Activated naive CD4-positive, alpha-beta T cell treated with anti-CD3 and anti-CD28 coated beads, Interleukin-2, amount 50 U/mL, for 16 hours (primary cell): ENCODE results near the gene NIPAL1.
A peak's percentile ranks its signal among the peaks of the same experiment; 100 is the strongest.

Source experiments
- DNase-seq: peaks from one replicate; pipeline ENCODE4 v3.0.0-alpha.2; 2020

The NIPAL1 gene

DNA sequence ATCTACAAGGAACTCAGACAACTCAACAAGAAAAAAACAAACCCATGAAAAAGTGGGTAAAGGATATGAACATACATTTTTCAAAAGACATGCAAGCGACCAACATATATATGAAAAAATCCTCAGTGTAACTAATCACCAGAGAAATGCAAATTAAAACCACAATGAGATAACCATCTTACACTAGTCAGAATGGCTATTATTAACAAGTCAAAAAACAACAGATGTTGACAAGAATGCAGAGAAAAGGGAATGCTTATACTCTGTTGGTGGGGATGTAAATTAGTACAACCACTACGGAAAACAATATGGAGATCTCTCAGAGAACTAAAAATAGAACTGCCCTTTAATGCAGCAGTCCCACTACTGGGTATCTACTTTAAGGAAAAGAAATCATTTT lies 12.1 kb downstream of the NIPAL1 start:
- no peak for DNase-seq

DNA sequence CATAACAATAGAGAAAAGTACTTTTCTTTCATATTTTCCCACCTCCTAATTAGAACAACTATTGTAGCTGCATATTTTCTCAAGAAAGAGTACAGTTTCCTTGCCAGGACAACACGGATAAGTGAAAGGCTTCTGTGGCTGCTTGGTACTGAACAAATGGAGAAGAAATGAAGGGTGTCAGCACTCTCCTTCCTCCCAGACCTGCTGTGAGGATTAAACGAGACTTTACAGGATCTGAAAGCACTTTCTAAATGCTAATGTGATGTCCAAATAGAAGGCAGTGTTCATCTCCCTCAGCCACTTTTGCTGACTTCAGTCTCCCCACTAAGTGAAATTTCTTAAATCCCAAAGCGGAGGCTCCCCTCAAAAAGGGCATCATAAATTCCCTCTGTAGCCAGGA lies 13.9 kb downstream of the NIPAL1 start:
- DNase-seq, result no peak

DNA sequence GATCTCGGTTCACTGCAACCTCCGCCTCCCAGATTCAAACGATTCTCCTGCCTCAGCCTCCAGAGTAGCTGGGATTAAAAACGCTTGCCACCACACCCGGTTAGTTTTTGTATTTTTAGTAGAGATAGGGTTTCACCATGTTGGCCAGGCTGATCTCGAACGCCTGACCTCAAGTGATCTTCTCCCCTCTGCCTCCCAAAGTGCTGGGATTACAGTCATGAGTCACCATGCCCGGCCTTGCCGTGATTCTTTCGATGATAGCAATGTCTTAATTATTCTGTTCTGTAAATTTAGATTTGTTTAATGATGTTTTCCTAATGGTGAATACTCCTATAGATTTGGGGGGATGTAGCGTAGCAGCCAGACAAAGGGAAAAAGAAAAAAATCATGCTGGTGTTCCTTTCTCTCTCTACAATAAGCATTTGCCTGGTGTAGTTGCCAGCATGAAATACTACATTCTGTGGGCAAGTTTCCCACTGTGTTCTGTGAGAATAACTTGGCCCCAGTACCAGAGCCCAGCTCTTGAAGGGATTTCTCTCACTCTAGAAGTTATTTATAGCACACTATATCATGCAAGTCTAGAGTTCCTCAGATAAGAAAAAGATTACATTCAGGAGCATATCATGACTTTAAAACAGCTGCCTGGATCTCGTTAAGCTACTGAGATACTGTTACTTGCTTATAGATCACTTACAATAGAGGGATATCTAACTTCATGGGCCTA lies 15.4 kb downstream of the NIPAL1 start:
- no peak for DNase-seq

DNA sequence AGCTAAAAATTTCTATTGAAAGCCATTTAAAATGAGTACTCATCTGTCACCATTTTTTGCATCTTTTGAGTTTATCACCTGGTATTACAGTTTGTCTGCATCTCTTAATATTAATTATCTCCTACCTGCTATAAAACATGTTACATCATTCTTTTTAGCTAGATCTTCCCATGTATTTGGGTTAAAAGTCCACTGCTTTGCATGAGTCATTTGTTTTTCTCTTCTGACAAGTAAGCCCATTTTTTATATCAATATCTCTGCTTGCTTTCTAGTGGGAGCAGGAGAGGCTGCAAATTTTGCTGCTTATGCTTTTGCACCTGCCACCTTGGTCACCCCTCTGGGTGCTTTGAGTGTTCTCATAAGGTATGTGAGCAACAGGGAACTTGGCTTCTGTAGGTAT lies 16.1 kb downstream of the NIPAL1 start:
- no peak for DNase-seq

- DNase-seq, result no peak
Measured at GRCh38 chr4:48033412-48033811, 16.8 kb downstream of the NIPAL1 start.

DNA sequence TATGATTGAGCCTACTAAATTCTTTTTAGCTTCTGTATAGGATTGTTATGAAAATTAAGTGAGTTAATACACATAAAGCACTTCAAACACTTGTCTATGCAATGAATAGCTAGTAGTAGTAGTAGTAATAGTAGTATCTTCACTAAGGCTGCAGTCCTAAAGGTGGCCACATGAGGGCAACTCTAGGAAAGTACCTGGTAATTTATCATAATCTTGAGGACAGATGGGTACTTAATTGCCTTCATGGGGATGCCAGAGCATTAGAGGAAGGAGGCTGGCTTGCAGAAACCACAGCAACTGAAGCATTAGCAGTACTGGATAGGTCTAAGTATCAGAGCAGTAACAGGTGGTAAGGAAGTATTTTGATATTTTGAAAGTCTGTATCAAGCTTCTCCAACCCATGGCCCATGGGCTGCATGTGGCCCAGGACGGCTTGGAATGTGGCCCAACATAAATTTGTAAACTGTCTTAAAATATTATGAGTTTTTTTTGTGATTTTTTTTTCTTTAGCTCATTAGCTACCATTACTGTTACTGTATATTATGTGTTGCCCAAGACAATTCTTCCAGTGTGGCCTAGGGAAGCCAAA lies 17.3 kb downstream of the NIPAL1 start:
- peak; percentile 71 for DNase-seq

DNA sequence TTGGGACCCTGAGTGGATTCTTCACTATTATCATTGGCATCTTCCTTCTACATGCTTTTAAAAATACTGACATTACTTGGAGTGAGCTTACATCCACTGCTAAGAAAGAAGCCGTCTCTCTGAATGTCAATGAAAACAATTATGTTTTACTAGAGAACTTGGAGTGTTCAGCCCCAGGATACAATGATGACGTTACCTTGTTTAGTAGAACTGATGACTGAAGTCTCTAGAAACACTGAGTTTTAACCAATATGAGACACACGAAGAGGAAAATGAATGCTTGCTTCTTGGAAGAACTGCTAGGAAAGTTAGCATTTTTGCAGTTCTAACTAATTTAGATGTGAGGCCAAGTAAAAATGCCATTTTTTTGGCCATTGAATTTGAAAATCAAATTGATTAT lies 19.4 kb downstream of the NIPAL1 start:
- DNase-seq, result no peak

- DNase-seq, result no peak
Measured at GRCh38 chr4:48037117-48037462, 20.5 kb downstream of the NIPAL1 start.

DNA sequence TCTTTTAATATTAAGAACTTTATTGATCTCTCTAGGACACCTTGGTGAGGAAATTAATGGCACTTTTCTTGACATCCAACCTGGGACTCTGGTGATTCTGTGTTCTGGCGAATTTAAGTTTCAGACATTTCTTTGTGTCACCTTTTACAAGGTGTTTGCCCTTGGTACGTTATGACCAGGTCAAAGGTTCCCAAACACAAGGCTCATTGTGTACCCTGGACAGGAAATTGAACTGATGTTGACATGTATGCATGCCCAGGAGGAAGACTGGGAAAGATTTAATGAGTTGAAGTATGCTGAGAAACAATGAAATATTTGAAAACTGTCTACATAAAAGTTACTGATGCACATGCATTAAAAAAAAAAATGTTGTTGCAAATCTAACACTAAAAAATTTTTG lies 22.1 kb downstream of the NIPAL1 start:
- no peak for DNase-seq

GRCh38 chr4:48039561-48039960 lies 23.0 kb downstream of the NIPAL1 start:
- no peak for DNase-seq

GRCh38 chr4:48041535-48042137 lies 25.1 kb downstream of the NIPAL1 start:
- peak; percentile 41 for DNase-seq

GRCh38 chr4:48042979-48043461 lies 26.4 kb downstream of the NIPAL1 start:
- DNase-seq, result no peak

- no peak for DNase-seq
Measured at GRCh38 chr4:48043504-48043903, 26.9 kb downstream of the NIPAL1 start.

DNA sequence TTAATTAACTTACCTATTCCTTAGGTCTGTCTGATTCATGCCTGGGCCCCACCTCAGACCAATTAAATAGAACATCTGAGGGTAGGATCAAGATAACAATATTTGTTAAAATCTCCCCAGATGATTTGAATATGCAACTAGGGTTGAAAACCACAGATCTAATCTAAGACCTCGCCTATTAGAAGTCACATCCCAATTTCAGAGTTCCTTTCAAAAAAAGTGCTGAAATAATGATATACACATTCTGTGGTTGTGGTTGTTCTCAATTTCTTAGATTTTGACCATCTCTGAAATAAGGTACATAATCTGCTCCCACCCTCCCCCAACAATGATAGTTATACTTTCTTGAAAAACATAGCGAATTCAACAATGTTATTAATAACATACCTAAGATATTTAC lies 27.7 kb downstream of the NIPAL1 start:
- DNase-seq, result no peak

DNA sequence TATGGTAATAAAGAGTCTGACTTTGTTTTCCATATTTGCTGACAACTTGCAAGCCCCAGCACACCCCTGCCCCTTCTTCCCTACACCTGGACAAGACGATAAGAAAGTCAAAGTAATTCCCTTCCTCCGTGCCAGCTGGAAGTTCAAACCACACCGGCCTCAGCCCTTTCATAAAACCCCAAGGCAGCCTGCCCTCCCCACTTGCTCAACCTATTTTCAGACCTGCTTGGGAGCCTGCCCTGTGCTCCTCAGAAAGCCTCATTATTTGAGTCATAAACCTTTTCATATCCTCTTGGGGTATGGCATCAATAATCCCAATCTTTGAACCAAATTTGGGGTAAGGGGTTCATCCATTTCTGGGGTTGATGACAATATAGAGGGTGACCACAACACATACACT lies 29.5 kb downstream of the NIPAL1 start:
- DNase-seq, result no peak

- peak; percentile 66 for DNase-seq
Measured at GRCh38 chr4:48047421-48047844, 30.9 kb downstream of the NIPAL1 start.

- no peak for DNase-seq
Measured at GRCh38 chr4:48047896-48048295, 31.3 kb downstream of the NIPAL1 start.

DNA sequence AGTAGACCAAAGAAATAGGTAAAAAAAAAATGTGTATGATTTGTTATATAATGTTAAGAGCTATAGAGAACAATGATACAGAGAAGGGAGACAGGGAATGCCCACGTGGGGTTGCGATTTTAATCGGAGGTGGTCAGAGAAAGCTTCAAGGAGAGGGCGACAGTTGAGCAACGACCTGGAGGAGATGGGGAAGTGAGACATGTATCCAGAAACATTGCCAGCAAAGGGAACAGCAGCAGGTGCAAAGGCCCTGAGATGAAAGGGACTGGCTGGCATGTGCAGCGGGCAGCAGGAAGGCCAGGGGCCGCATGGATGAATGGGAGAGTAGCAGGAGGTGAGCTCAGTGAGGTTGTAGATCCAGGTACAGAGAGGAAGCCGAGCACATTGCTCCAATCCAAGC lies 32.9 kb downstream of the NIPAL1 start:
- no peak for DNase-seq

GRCh38 chr4:48051078-48051477 lies 34.5 kb downstream of the NIPAL1 start:
- DNase-seq, result no peak

- DNase-seq, result no peak
Measured at GRCh38 chr4:48058617-48059530, 42.3 kb downstream of the NIPAL1 start.

GRCh38 chr4:48064349-48064748 lies 47.8 kb downstream of the NIPAL1 start:
- no peak for DNase-seq

- no peak for DNase-seq
Measured at GRCh38 chr4:48065587-48066052, 49.0 kb downstream of the NIPAL1 start.

- DNase-seq, result no peak
Measured at GRCh38 chr4:48067536-48067935, 51.0 kb downstream of the NIPAL1 start.
